ENCODE data around the gene C14orf180. TPM values are rescaled to one million over a fixed set of nuclear protein-coding genes. Genes with fewer than 3 reads are reported as not detected.

Gene C14orf180
- total and polyA plus RNA-seq, 12 donors, result 13.8 to 139 (median 75.1) TPM

DNA sequence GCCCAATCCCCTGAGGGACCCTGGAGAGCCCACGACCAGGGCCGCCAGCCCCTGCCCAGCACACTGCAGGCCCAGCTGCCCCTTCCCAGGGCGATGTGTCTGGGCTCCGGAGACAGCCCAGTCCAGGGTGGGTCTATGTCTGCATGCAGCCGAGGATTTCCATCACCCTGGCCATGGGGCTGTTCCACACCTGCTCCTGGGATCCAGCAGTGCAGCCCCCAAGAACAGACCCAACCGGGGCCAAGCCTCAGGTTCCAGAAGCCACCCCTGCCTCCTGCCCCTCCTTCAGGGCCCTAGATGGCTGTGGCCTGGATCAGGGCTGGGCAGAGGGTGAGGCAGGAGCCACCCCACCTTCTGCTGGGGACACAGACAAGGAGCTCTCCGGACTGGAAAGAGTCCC lies 11.5 kb downstream of the C14orf180 start:
- H3K27me3 ChIP-seq, result peaks cover 0 to 14% (median 4%) of the 10 kb centered on the region in 7 donors
- intact Hi-C loops (cut with DNase I), result no loop called here
- no peaks in the 10 kb centered on the region for H3K9me3 ChIP-seq
- H3K27ac ChIP-seq, result no peak overlapping the region
- H3K36me3 ChIP-seq, result peaks cover 0 to 18% (median 0%) of the 10 kb centered on the region in 9 donors
- WGBS, 2 donors, result 66 to 70% methylated on average over 7 of the region's 7 CpGs
- H3K4me3 ChIP-seq, result no peak overlapping the region
- ATAC-seq (no peak), DNase-seq (peak in 1 of 2 donors; percentile 10)
- no peak for TF ChIP-seq CTCF (IDR thresholded peaks at IDR 0.05)
- H3K4me1 ChIP-seq, result peaks cover 5 to 39% (median 14%) of the 10 kb centered on the region in 9 donors

- TF ChIP-seq CTCF (IDR thresholded peaks at IDR 0.05), result no peak
- Histone ChIP-seq H3K4me3 (no peak overlapping the region), H3K27ac (no peak overlapping the region), H3K36me3 (peaks cover 0 to 18% (median 0%) of the 10 kb centered on the region in 9 donors), H3K9me3 (no peaks in the 10 kb centered on the region), H3K27me3 (peaks cover 0 to 20% (median 4%) of the 10 kb centered on the region in 7 donors), H3K4me1 (peaks cover 5 to 32% (median 11%) of the 10 kb centered on the region in 9 donors)
- 73 to 76% methylated on average over 26 of the region's 26 CpGs for WGBS, 2 donors
- peak in 1 of 8 donors; percentile 0 for ATAC-seq
- DNase-seq, result peak in 1 of 2 donors; percentile 19
- intact Hi-C loops (cut with DNase I), result no loop called here
Observed at GRCh38 chr14:104591506-104592291, 12.1 kb downstream of the C14orf180 start.

DNA sequence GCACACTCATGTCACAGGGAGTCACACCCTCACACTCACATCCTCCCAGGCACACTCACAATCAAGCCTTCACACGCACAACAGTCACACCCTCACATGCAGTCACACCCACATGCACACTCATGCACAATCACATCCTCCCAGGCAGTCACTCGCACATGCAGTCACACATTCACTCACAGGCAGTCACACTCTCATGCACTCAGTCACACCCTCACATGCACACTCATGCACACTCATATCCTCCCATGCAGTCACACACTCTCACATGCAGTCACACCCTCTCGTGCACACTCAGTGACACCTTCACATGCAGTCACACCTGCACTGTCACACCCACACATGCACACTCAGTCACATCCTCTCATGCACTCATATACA lies 12.7 kb downstream of the C14orf180 start:
- Histone ChIP-seq H3K27ac (no peak overlapping the region), H3K4me1 (peaks cover 2 to 26% (median 8%) of the 10 kb centered on the region in 9 donors), H3K36me3 (peaks cover 0 to 18% (median 0%) of the 10 kb centered on the region in 9 donors), H3K27me3 (peaks cover 0 to 20% (median 4%) of the 10 kb centered on the region in 7 donors), H3K4me3 (no peak overlapping the region), H3K9me3 (no peaks in the 10 kb centered on the region)
- ATAC-seq (peak in 2 of 8 donors; percentile 0), DNase-seq (peak in 1 of 2 donors; percentile 2)
- intact Hi-C loops (cut with DNase I), result no loop called here
- WGBS, 2 donors, result 72 to 86% methylated on average over 3 of the region's 3 CpGs
- no peak for TF ChIP-seq CTCF (IDR thresholded peaks at IDR 0.05)

- peaks cover 0 to 18% (median 0%) of the 10 kb centered on the region in 9 donors for H3K36me3 ChIP-seq
- no peaks in the 10 kb centered on the region for H3K9me3 ChIP-seq
- 56 to 60% methylated on average over 8 of the region's 8 CpGs for WGBS, 2 donors
- peaks cover 0 to 20% (median 8%) of the 10 kb centered on the region in 7 donors for H3K27me3 ChIP-seq
- no peak overlapping the region for H3K4me3 ChIP-seq
- intact Hi-C loops (cut with DNase I), result no loop called here
- no peak for TF ChIP-seq CTCF (IDR thresholded peaks at IDR 0.05)
- peak in 2 of 8 donors; percentile 0 to 3 for ATAC-seq
- peaks cover 0 to 21% (median 3%) of the 10 kb centered on the region in 9 donors for H3K4me1 ChIP-seq
- peak in 1 of 2 donors; percentile 10 for DNase-seq
- H3K27ac ChIP-seq, result no peak overlapping the region
Observed at GRCh38 chr14:104592785-104593184, 13.2 kb downstream of the C14orf180 start.

Measured in heart right ventricle (tissue), 16 donors.